SKM-1 treated with dmso at 0.1 percent for 144 hours (cell line): ENCODE measurements around the gene ZNF385D.
"Not testable (repeated sequence)": the region's sequence is repeated elsewhere in the genome, so short reads cannot be mapped to it uniquely, and the experiment has no call there.

Experiments
- DNase-seq: peaks from one replicate; lab custom pipeline; 2025; ENCODE audit not compliant: unreplicated experiment; lab: John Stamatoyannopoulos, UW

The ZNF385D gene

GRCh38 chr3:21393683-21394311 is 357.2 kb downstream of the ZNF385D start:
- DNase-seq, result no peak

- DNase-seq, result no peak
Measured at GRCh38 chr3:21392526-21392925, 358.5 kb downstream of the ZNF385D start.

- DNase-seq, result no peak
Measured at GRCh38 chr3:21390856-21391255, 360.2 kb downstream of the ZNF385D start.

GRCh38 chr3:21390136-21390535 is 360.9 kb downstream of the ZNF385D start:
- no peak for DNase-seq

GRCh38 chr3:21387142-21387826 is 363.7 kb downstream of the ZNF385D start:
- DNase-seq, result not testable (repeated sequence)

- not testable (repeated sequence) for DNase-seq
Measured at GRCh38 chr3:21378036-21378435, 373.0 kb downstream of the ZNF385D start.

GRCh38 chr3:21377071-21377769 is 373.8 kb downstream of the ZNF385D start:
- DNase-seq, result no peak

GRCh38 chr3:21372316-21372715 is 378.7 kb downstream of the ZNF385D start:
- no peak for DNase-seq
